Transverse colon (tissue), 4 donors: ENCODE data around the gene SPN.
"Not testable (repeated sequence)": the region's sequence is repeated elsewhere in the genome, so short reads cannot be mapped to it uniquely, and the experiment has no call there.

ENCODE experiments used
- CTCF ChIP-seq, 5 experiments: fragments of 200-600 bp in 3 of 5; fragments of 450-650 bp in 2 of 5; sonication (generic) in 3 of 5; IDR thresholded peaks; 1 replicate in 2 of 5; 2 replicates in 3 of 5; pipeline ENCODE4 v1.5.1; 2016 to 2017; ENCODE audit warnings: antibody characterized with exemption in 5 of 5, inconsistent platforms in 3 of 5, mild to moderate bottlenecking in 2 of 5, moderate library complexity in 1 of 5
- POLR2A ChIP-seq: fragments of 450-650 bp; IDR thresholded peaks from one replicate; pipeline ENCODE4 v1.6.1; 2016; ENCODE audit warnings: antibody characterized with exemption, mild to moderate bottlenecking, moderate library complexity
- POLR2AphosphoS5 ChIP-seq, 3 donors: sonication (generic); formaldehyde crosslinking; IDR thresholded peaks; one replicate each; pipeline ENCODE4 v1.6.1; 2016; ENCODE audit warnings: antibody characterized with exemption in 3 of 3

GRCh38 chr16:29616127-29616526 is 46.9 kb upstream of the SPN start:
- not testable (repeated sequence) for TF ChIP-seq CTCF (IDR thresholded peaks at IDR 0.05); POLR2AphosphoS5 (IDR thresholded peaks at IDR 0.05); POLR2A
